GM21717 (cell line): ENCODE data around the gene CGB2.
"Not testable (repeated sequence)": the region's sequence is repeated elsewhere in the genome, so short reads cannot be mapped to it uniquely, and the experiment has no call there.

Experiments used
- ATAC-seq: cut with Tn5 transposase; IDR thresholded peaks from one replicate; pipeline ENCODE4 v1.9.1; 2021; ENCODE audit warnings: mild to moderate bottlenecking, moderate library complexity; ENCODE audit not compliant: unreplicated experiment

Gene CGB2

DNA sequence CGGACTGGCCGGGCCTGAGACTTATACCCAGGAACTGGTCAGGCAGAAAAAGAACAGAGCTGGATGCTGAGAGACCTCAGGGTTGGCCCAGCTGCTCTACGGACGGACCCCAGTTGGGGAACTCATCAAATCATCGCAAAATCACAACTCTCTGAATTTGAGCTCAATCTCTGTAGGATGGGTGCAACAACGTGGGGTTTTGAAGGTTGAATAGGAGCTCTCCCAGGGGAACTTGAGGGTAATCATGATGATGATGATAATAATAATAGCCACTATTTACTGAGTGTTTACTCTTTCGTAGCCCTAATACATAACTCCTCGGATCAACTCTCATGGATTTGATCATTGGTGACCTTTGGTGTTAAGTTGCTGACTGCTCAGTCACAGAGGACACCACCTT lies 1.4 kb upstream of the CGB2 start:
- not testable (repeated sequence) for ATAC-seq

DNA sequence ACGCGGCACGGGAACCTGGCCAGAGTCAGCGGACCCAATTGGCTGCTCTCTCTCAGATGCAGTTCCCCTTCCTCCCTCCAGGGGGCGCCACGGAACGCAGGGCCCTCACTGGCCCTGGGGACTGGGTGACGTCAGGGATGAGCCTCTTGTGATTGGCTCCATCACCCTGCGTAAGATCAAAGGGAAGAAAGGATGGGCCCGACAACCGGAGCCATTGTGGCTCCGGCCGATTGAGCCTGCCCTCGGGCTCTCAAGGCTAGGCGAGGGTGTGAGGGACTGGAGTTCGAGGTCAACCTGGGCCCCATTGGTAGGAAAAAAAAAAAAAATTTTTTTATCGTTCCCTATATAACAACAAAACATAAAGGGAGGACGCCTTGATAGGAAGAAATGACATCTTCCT lies 5.1 kb downstream of the CGB2 start, which contains the start of gene CGB1:
TSS of gene CGB1 (minus strand) at position 81 of the 400 bp plus-strand sequence. CDS start 184 bp downstream, outside the sequence.
- not testable (repeated sequence) for ATAC-seq

DNA sequence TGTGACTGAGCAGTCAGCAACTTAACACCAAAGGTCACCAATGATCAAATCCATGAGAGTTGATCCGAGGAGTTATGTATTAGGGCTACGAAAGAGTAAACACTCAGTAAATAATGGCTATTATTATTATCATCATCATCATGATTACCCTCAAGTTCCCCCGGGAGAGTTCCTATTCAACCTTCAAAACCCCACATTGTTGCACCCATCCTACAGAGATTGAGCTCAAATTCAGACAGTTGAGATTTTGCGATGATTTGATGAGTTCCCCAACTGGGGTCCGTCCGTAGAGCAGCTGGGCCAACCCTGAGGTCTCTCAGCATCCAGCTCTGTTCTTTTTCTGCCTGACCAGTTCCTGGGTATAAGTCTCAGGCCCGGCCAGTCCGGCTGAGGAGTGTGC lies 6.4 kb downstream of the CGB2 start:
- not testable (repeated sequence) for ATAC-seq

DNA sequence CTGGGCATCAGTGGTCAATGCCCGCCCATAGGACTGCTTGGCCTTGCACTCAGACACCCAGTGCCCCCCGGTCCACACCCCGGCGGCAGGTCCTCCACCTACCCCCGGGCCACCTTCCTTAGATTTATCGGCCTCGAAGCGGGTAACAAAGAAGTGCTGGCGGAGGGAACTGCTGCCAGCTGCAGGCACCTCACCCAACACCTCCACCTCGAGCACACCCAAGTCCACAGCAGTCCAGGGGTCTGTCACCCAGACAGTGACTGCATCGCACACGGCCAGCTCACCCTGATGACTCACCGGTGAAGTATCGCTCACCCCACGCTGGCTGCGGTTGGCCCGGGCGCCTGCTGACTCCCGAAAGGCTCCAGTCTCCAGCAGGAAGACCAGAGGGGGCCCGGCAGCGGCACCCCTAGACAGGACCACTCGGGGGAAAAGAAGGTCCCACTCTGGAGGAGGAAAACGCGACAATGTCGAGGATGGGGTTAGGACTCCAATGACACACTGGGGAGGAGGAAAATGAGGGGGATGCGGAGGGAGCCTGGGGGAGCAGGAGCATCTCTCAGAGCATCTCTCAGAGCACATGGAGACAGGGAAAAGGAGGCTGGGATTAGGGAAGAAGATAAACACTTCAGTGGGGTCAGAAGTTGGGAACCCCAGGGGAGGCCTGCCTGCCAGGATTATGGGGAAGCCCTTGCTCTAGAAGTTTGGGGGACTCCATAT lies 7.0 kb downstream of the CGB2 start:
- not testable (repeated sequence) for ATAC-seq

DNA sequence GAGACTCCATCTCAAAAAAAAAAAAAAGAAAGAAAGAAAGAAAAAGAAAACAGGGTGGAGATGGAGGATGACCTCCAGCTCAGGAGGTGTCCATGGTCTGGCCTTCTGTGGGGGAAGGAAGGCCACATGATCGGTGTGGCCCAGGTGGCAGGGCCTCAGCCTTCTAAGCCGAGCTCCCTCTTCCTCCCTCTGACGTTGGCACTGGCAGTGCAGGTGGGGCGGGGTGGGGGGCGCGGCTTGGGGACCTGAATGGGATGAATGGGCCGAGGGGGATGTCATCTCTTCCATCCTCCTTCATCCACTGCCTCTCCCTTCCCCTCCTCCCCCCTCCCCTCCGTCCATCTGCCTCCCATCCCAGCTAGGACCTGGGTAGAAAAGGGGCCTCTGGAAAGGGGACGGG lies 8.0 kb downstream of the CGB2 start:
- ATAC-seq, result not testable (repeated sequence)

DNA sequence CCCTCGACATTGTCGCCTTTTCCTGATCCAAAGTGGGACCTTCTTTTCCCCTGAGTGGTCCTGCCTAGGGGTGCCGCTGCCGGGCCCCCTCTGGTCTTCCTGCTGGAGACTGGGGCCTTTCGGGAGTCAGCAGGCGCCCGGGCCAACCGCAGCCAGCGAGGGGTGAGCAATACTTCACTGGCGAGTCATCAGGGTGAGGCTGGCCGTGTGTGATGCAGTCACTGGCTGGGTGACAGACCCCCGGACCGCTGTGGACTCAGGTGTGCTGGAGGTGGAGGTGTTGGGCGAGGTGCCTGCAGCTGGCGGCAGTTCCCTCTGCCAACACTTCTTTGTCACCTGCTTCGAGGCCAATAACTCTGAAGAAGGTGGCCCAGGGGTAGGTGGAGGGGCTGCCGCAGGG lies 10.5 kb downstream of the CGB2 start:
- ATAC-seq, result no peak

DNA sequence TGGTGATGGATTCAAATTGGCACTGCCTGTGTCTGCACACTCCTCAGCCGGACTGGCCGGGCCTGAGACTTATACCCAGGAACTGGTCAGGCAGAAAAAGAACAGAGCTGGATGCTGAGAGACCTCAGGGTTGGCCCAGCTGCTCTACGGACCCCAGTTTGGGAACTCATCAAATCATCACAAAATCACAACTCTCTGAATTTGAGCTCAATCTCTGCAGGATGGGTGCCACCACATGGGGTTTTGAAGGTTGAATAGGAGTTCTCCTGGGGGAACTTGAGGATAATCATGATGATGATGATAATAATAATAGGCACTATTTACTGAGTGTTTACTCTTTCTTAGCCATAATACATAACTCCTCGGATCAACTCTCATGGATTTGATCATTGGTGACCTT lies 11.0 kb downstream of the CGB2 start:
- ATAC-seq, result not testable (repeated sequence)

DNA sequence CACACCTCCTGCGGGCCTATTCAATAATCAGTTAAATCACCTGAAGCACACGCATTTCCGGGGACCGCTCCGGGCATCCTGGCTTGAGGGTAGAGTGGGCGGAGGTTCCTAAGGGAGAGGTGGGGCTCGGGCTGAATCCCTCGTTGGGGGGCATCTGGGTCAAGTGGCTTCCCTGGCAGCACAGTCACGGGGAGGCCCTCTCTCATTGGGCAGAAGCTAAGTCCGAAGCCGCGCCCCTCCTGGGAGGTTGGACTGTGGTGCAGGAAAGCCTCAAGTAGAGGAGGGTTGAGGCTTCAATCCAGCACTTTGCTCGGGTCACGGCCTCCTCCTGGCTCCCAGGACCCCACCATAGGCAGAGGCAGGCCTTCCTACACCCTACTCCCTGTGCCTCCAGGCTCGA lies 11.9 kb downstream of the CGB2 start, which contains the start of gene CGB5:
TSS of gene CGB5 (plus strand) at position 301 of the 400 bp plus-strand sequence. CDS start 362 bp downstream, outside the sequence.
- ATAC-seq, result not testable (repeated sequence)

DNA sequence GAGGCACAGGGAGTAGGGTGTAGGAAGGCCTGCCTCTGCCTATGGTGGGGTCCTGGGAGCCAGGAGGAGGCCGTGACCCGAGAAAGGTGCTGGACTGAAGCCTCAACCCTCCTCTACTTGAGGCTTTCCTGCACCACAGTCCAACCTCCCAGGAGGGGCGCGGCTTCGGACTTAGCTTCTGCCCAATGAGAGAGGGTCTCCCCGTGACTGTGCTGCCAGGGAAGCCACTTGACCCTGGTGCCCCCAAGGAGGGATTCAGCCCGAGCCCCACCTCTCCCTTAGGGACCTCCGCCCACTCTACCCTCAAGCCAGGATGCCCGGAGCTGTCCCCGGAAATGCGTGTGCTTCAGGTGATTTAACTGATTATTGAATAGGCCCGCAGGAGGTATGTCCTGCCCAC lies 17.3 kb downstream of the CGB2 start, which contains the start of gene CGB8:
TSS of gene CGB8 (minus strand) at position 101 of the 400 bp plus-strand sequence. CDS start 372 bp downstream, outside the sequence.
- ATAC-seq, result not testable (repeated sequence)

DNA sequence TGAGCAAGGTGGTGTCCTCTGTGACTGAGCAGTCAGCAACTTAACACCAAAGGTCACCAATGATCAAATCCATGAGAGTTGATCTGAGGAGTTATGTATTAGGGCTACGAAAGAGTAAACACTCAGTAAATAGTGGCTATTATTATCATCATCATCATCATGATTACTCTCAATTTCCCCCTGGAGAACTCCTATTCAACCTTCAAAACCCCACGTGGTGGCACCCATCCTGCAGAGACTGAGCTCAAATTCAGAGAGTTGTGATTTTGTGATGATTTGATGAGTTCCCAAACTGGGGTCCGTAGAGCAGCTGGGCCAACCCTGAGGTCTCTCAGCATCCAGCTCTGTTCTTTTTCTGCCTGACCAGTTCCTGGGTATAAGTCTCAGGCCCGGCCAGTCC lies 18.1 kb downstream of the CGB2 start:
- ATAC-seq, result not testable (repeated sequence)

DNA sequence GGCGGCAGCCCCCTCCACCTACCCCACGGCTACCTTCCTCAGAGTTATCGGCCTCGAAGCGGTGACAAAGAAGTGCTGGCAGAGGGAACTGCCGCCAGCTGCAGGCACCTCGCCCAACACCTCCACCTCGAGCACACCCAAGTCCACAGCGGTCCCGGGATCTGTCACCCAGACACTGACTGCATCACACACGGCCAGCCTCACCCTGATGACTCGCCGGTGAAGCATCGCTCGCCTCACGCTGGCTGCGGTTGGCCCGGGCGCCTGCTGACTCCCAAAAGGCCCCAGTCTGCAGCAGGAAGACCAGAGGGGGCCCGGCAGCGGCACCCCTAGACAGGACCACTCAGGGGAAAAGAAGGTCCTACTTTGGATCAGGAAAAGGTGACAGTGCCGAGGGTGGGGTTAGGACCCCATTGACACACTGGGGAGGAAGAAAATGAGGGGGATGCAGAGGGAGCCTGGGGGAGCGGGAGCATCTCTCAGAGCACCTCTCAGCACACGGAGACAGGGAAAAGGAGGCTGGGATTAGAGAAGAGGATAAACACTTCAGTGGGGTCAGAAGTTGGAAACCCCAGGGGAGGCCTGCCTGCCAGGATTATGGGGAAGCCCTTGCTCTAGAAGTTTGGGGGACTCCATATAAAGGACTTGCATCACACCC lies 18.8 kb downstream of the CGB2 start:
- ATAC-seq, result not testable (repeated sequence)

DNA sequence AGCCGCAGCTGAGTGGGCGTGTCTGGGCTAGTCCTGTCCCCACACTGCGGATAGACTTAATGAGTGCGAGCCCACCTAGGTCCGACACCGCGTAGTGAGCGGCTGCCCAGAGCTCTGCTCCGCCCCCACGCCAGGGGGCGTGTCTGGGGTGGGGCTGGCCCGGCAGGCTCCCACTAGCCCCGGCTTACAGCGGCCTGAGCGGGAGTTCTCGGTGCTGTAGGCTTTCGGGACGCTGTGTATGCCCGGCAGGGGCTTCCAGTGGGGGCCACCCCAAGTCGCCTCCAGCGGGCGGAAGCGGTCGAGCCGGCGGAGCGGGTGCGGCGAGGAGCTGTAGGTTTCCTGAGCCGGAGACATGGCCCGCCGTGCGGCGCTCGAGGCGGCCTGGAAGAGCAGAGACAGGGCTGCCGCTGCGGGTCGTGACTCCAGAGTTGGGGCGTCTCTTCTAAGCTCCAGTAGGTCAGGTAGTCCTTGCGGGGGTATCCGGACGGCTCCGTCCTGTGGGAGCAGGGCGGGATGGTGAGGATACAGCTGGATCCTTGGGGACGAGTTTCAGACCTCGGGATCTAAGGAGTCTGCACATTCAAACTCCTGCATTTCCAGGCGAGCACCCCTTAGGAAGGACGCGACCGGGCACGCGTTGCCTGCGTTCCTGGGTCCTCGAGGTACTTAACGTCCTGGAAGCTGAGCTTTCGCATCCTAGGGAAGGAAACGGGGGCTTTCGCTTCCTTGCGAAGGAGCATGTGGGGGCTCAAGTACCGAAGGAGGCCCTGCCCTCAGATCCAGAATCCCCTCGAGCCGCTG lies 24.6 kb downstream of the CGB2 start:
- ATAC-seq, result no peak

DNA sequence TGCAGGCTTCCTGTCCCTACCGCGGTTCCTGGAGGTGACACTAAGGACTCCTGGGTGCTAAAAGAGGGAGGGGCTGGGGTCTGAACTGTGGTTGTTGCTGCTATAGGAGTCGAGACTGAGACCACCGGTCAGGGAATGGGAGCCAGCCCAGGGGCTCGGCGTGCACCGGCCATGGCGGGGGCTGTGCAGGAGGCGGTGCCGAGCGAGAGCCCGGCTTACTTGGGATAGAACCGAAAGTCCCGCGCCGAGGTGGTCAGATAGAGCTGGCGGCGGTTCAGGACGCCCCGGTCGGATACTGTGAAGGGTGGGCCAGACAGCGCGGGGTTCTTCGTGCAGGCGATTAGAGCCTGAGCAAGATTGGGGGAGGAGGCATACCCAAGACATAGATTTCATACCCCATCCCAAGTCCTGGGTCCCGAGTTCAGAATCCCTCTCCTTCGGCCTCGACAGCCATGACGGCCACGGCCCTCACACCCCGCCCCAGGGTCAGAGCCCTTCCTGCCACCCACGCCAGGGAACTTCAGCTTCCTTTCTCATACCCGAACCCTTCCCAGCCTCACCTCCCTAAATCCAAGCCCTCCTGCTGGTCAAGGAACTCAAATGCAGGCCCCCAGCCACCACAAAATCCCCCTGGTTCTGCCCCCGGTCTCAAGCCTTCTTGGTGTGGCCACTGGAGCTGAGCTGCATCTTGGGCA lies 25.4 kb downstream of the CGB2 start:
- ATAC-seq, result not testable (repeated sequence)

DNA sequence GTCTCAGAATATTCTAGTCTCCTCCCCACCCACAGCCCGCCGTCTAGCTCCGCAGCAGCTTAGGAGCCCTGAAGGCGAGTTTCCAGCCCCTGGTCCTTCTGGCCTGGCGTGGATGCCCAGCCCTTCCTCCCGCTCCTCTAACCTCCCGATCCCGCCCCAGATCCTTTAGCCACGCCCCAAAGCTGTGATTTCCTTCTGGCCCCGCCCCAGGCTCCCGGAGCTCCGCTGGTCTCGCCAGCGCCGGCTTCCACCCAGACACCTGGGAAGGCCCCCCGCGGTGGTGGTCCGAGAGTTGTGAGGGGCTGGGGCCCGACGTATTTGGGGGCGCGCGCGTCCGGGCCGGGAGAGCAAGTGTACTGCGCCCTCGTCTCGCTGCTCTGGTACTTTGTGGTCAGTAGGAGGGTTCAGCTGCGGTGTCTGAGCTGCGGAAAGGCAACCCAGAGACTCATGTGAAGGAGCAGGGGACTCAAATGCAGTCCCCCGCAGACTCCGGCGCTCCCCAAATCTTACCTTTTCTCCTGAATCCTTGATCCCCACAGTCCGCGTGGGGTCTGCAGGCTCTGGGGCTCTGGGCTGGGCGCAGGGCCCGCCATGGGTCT lies 26.0 kb downstream of the CGB2 start, which contains the start of gene CGB7:
TSS of gene CGB7 (minus strand) at position 114 of the 599 bp plus-strand sequence. CDS start 2,374 bp downstream, outside the sequence.
- no peak for ATAC-seq

DNA sequence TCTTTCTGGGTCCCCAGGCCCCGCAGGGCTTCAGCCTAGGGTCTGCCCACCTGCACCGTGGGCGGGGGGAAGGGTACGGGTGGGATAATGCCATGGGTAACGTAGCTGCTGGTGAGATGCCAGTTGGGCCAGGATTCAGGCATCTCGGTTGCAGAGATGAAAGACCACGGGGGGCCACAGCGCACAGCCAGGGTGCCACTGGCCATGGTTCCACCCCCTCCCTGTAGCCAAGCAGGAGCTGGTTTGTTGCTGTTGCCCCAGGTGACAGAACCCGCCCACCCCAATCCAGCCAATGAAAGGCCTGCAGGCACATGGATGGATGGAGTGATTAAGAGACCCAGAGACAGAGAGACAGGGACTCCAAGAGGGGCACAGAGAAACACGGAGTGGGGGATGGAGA lies 26.9 kb downstream of the CGB2 start:
- no peak for ATAC-seq

DNA sequence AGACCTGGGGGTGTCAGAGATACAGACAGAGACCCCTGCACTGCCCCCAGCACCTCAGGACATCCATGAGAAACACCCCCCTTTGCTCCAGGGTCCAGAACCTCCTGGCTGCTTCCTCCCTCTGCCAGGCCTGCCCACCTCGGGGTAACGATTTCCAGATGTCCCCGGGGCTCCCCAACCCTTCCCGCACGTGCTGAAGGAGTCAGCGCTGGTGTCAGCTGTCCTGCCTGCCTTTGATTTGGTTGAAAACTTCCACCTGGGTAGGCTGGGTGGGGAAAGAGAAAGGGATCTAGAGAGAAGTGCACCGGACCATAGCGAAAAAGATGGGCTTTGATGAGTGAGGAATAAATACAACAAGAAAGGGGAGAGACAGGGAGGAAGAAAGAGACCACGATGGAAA lies 27.4 kb downstream of the CGB2 start:
- no peak for ATAC-seq

DNA sequence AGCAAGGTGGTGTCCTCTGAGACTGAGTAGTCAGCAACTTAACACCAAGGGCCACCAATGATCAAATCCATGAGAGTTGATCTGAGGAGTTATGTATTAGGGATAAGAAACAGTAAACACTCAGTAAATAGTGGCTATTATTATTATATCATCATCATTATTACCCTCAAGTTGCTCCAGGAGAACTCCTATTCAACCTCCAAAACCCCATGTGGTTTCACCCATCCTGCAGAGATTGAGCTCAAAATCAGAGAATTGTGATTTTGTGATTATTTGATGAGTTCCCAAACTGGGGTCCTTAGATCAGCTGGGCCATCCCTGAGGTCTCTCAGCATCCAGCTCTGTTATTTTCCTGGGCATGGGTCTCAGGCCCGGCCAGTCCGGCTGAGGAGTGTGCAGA lies 29.3 kb downstream of the CGB2 start:
- no peak for ATAC-seq

DNA sequence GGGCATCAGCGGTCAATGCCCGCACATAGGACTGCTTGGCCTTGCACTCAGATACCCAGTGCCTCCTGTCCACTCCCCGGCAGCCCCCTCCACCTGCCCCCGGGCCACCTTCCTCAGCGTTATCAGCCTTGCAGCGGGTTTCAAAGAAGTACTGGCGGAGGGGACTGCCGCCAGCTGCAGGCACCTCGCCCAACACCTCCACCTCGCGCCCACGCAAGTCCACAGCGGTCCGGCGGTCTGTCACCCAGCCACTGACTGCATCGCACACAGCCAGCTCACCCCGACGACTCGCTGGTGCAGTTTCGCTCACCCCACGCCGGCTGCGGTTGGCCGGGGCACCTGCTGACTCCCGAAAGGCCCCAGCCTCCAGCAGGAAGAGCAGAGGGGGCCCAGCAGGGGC lies 29.8 kb downstream of the CGB2 start:
- ATAC-seq, result no peak

DNA sequence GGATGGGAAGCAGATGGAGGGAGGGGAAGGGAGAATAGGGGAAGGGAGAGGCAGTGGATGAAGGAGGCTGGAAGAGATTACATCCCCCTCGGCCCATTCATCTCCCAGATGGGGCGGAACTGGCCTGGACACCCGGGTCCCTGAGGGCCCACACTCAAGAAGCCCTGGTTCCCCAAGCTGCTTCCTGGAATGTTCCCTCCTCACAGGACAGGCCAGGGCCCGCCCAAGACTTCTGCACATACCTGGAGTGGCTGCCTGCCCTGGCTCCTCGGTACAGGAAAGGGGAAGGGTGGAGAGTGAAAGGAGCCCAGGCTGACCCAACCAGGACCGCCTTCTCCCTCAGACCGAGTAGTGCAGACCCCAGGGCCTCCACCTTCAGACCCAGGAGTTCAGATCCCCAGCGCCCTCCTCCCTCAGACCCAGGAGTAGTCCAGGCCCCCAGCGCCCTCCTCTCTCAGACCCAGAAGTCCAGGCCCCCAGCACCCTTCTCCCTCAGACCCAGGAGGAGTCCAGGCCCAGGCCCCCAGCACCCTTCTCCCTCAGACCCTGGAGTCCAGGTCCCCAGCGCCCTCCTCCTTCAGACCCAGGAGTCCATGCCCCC lies 32.4 kb downstream of the CGB2 start:
- ATAC-seq, result no peak
